Thyroid gland (tissue), 4 donors: Measurements from ENCODE around the gene C1orf210. TPM values are rescaled to one million over a fixed set of nuclear protein-coding genes. Genes with fewer than 3 reads are reported as not detected.

Source experiments
- DNase-seq, 2 donors: peaks; one replicate each; pipeline ENCODE4 v3.0.0-alpha.2; 2019
- H3K27ac ChIP-seq, 3 donors: fragments of 200-600 bp; sonication (generic); 1 replicate in 2 of 3; 2 replicates in 1 of 3; pipeline ENCODE4 v1.5.1; 2016 to 2019; ENCODE audit warnings: mild to moderate bottlenecking in 1 of 3, moderate library complexity in 1 of 3
- H3K27me3 ChIP-seq: fragments of 200-600 bp; sonication (generic); one replicate; pipeline ENCODE4 v1.5.1; 2019
- H3K36me3 ChIP-seq, 2 donors: fragments of 200-600 bp; sonication (generic); one replicate each; pipeline ENCODE4 v1.5.1; 2016 to 2019
- H3K4me1 ChIP-seq, 2 donors: fragments of 200-600 bp; sonication (generic); one replicate each; pipeline ENCODE4 v1.5.1; 2017 to 2019
- H3K4me3 ChIP-seq, 3 donors: fragments of 200-600 bp; sonication (generic); replicated peaks in 1 of 3; 1 replicate in 2 of 3; 2 replicates in 1 of 3; pipeline ENCODE4 v1.5.1; 2016; ENCODE audit warnings: mild to moderate bottlenecking in 1 of 3
- H3K9me3 ChIP-seq: fragments of 200-600 bp; sonication (generic); one replicate; pipeline ENCODE4 v1.5.1; 2017
- POLR2A ChIP-seq, 2 donors: fragments of 450-650 bp; IDR thresholded peaks; one replicate each; pipeline ENCODE4 v1.6.1; 2017; ENCODE audit warnings: antibody characterized with exemption in 2 of 2, mild to moderate bottlenecking in 2 of 2, moderate library complexity in 1 of 2
- WGBS, 2 donors: methylation state at CpG; one replicate each; pipeline ENCODE4 v1.1.5; 2017; 5-methylcytosine and 5-hydroxymethylcytosine counted together
- intact Hi-C: fragments of 100-400 bp; cut with DNase I; formaldehyde crosslinking; loops from one replicate; pipeline ENCODE4 v1.15.1; 2023
- total RNA-seq, 4 donors: library from RNA; depleted of rRNA; stranded (reverse); fragments of >200 nt; gene quantifications; one replicate each; pipeline ENCODE4 v1.2.3, GENCODE V29; 2016
- TF ChIP-seq, protein P1 (sequence below), 6 experiments: fragments of 200-600 bp in 3 of 6; fragments of 450-650 bp in 3 of 6; sonication (generic) in 3 of 6; IDR thresholded peaks; one replicate each; pipeline ENCODE4 v1.5.1; 2016 to 2019; ENCODE audit warnings: antibody characterized with exemption in 6 of 6, mild to moderate bottlenecking in 2 of 6, inconsistent platforms in 1 of 6, moderate library complexity in 1 of 6

The C1orf210 gene
- total RNA-seq, 4 donors from 2014 or later = 22.7 to 49.7 (median 36.3) TPM

DNA sequence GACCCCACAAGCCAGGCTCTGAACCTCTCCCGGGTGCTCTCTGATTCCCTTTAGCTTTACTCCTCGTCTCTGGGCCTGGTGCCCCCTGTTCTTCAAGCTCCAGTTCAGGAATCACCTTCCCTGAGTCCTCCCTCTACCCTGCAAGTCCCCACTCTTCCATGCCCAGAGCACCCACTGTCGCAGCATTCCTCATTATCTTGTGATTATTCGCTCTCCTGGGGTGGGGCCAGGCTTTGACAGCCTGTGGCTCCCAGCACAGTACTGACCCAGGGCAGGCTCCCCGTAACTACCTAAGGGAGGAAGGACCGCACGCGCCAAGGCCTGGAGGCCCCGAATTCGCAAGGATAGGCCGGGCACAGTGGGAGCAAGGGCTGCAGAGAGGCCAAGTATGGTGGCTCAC is 734 bp upstream of the C1orf210 start:
- no peak for DNase-seq
- 89 to 91% methylated on average over 11 of the region's 11 CpGs for WGBS, 2 donors
- Histone ChIP-seq H3K27ac (peak overlapping the region; percentile 40 to 91 (median 79)), H3K27me3 (no peaks in the 10 kb centered on the region), H3K4me3 (peak overlapping the region in 1 of 3 donors; percentile 40), H3K9me3 (no peaks in the 10 kb centered on the region), H3K36me3 (no peaks in the 10 kb centered on the region), H3K4me1 (peaks cover 13 to 28% of the 10 kb centered on the region in 2 donors)
- intact Hi-C loops = no loop called here
- TF ChIP-seq, protein P1, sequence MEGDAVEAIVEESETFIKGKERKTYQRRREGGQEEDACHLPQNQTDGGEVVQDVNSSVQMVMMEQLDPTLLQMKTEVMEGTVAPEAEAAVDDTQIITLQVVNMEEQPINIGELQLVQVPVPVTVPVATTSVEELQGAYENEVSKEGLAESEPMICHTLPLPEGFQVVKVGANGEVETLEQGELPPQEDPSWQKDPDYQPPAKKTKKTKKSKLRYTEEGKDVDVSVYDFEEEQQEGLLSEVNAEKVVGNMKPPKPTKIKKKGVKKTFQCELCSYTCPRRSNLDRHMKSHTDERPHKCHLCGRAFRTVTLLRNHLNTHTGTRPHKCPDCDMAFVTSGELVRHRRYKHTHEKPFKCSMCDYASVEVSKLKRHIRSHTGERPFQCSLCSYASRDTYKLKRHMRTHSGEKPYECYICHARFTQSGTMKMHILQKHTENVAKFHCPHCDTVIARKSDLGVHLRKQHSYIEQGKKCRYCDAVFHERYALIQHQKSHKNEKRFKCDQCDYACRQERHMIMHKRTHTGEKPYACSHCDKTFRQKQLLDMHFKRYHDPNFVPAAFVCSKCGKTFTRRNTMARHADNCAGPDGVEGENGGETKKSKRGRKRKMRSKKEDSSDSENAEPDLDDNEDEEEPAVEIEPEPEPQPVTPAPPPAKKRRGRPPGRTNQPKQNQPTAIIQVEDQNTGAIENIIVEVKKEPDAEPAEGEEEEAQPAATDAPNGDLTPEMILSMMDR (IDR thresholded peaks at IDR 0.05) = no peak
- no peak for TF ChIP-seq POLR2A (IDR thresholded peaks at IDR 0.05)

DNA sequence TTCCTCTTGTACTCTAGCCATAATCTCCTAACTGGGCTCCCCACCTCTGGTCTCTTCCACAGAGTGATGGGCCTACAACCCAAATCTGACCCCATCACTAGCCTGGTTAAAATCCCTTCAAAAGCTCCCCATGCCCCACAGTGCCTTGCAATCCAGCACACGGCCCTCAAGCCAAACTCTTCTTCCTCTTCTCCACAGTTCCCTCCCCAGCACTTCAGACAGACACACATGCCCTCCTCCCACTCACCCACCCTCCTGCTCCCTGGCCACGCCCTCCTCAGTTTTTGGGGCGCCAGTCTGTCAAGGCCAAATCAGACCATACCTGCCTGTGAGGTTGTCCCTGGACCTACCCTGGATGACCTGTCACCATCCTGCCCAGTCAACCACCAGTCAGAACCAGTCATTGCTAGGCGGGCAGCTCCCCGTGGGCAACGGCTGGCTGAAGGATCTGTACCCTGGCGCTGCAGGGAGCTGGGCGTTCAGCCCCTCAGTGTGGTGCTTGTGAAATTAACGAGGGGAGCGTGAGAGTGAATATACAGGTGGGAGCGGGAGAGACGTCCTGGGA is 753 bp downstream of the C1orf210 start:
- peak overlapping the region; percentile 40 to 91 (median 79) for H3K27ac ChIP-seq
- intact Hi-C loops = no loop called here

DNA sequence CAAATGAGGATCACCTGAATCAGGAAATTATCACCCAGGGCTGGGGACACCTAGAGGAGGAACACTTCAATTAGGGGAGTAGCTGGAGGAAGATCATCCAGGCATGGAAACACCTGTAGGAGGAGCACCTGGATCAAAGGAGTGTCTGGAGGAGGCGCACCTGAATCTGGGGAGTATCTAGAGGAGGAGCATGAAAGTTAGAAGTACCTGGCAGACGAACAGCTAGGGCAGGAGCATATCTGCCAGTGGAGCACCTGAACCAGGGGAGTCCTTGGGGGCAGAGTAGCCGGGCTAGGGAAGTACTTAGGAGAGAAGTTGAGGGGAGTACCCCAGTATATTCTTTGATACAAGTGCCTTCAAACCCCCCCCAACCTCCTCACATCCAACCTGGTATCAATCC is 1.3 kb downstream of the C1orf210 start:
- Histone ChIP-seq H3K36me3 (no peaks in the 10 kb centered on the region), H3K27me3 (no peaks in the 10 kb centered on the region), H3K9me3 (no peaks in the 10 kb centered on the region), H3K4me3 (peak overlapping the region in 1 of 3 donors; percentile 40), H3K4me1 (peaks cover 13 to 19% of the 10 kb centered on the region in 2 donors), H3K27ac (peak overlapping the region; percentile 40 to 91 (median 79))
- DNase-seq = no peak
- intact Hi-C loops = no loop called here
- no peak for TF ChIP-seq POLR2A (IDR thresholded peaks at IDR 0.05)
- TF ChIP-seq, protein P1 (IDR thresholded peaks at IDR 0.05) = peak in 2 of 6 experiments; percentile 14 to 24
- 77 to 85% methylated on average over 3 of the region's 3 CpGs for WGBS, 2 donors

More for the DNA sequence above, 753 bp downstream of the C1orf210 start:
- peak overlapping the region in 2 of 3 donors; percentile 35 to 40 for H3K4me3 ChIP-seq
- H3K9me3 ChIP-seq = no peaks in the 10 kb centered on the region
- no peaks in the 10 kb centered on the region for H3K27me3 ChIP-seq
- H3K4me1 ChIP-seq = peaks cover 13 to 19% of the 10 kb centered on the region in 2 donors
- no peaks in the 10 kb centered on the region for H3K36me3 ChIP-seq
- TF ChIP-seq POLR2A (IDR thresholded peaks at IDR 0.05) = no peak
- peak; percentile 60 to 63 for DNase-seq
- 40 to 54% methylated on average over 12 of the region's 12 CpGs for WGBS, 2 donors

DNA sequence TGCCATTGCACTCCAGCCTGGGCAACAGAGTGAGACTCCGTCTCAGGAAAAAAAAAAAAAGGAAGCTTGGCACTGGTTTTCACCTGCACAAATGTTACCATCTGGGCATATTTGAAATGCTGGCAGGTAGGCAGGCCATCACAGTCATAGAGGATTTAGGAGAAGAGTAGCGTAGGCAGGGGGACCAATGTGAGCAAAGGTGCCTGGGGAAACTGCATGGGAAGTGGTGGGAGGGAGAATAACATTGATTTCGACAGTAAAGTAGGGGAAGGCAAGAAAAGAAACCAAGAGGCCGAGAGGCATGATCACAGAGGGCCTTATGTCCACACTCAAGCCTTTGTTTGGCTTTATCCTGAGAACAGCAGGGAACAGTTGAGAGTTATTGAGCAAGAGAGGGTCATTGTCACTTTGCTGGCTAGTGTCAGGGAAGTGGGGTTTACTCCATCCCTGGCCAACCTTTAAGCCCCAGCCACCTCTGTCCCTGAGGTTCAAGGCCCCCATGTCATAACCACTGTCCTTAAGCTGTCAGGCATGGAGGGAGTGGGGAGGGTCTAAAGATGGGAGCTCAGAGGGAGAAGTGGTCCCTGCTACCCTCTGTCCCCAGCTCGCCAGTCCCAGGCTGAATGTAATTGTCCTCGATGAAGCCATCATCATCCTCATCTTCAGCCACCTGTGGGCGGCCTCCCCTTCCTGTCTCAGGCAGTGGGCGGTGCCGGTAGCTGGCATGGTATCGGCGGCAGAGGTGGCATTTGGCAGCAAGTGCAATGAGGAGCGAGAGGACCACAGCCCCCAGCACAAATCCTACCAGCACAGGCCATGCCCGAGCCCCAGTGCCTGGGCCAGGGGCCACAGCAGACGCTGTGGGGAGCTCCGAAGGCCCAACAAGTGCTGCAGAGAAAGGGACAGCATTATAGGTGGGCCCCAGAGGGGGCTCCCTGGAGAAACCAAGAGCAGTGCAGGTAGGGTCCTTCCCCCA is 2.9 kb downstream of the C1orf210 start:
- H3K27ac ChIP-seq = peak overlapping the region in 2 of 3 donors; percentile 79 to 91
- intact Hi-C loops = no loop called here
- TF ChIP-seq POLR2A (IDR thresholded peaks at IDR 0.05) = no peak
- TF ChIP-seq, protein P1 (IDR thresholded peaks at IDR 0.05) = no peak
- H3K27me3 ChIP-seq = no peaks in the 10 kb centered on the region
- no peak overlapping the region for H3K4me3 ChIP-seq
- H3K9me3 ChIP-seq = no peaks in the 10 kb centered on the region
- peaks cover 13 to 19% of the 10 kb centered on the region in 2 donors for H3K4me1 ChIP-seq
- no peaks in the 10 kb centered on the region for H3K36me3 ChIP-seq
- WGBS, 2 donors = 83 to 86% methylated on average over 6 to 13 of the region's 15 CpGs
- no peak for DNase-seq

DNA sequence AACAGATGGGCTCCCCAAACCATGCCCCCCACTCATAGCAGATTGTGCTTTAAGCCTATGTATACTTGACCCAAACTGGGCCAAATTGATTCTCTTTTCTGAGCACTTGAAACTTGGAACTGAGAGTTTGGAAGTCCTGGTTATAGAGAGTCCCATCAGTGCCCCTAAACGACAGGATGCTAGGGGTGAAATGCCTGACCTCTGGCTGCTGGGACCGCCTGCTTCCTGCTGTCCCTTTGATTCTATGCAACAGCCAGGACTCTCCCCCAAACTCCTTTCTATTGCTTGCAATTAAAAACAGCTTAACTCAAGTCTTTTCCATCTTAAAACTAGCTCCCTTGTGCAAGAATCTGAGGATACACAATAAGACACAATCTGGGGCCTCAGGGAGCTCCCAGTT is 4.7 kb downstream of the C1orf210 start:
- Histone ChIP-seq H3K9me3 (no peaks in the 10 kb centered on the region), H3K36me3 (no peaks in the 10 kb centered on the region), H3K27me3 (no peaks in the 10 kb centered on the region), H3K27ac (no peak overlapping the region), H3K4me1 (peaks cover 11 to 13% of the 10 kb centered on the region in 2 donors), H3K4me3 (no peak overlapping the region)
- intact Hi-C loops = no loop called here
- DNase-seq = no peak
- 54 to 68% methylated on average over 2 of the region's 2 CpGs for WGBS, 2 donors
- TF ChIP-seq POLR2A (IDR thresholded peaks at IDR 0.05) = no peak
- TF ChIP-seq, protein P1 (IDR thresholded peaks at IDR 0.05) = no peak
